MM.1S (cell line): ENCODE measurements around the gene DDB1.

Experiments
- EZH2 ChIP-seq: fragments of 300-600 bp; sonication (generic); optimal IDR thresholded peaks from 2 replicates; pipeline ENCODE3; 2017; ENCODE audit warnings: low read depth, mild to moderate bottlenecking, antibody characterized with exemption, low read length, mixed read lengths
- EZH2phosphoT487 ChIP-seq: fragments of 300-600 bp; sonication (generic); IDR thresholded peaks from 2 replicates; pipeline ENCODE4 v1.6.1; 2018; ENCODE audit warnings: antibody characterized with exemption, low read length
- TF ChIP-seq, protein P1 (sequence below): fragments of 300-600 bp; sonication (generic); IDR thresholded peaks from 2 replicates; pipeline ENCODE4 v1.5.1; 2016; ENCODE audit warnings: antibody characterized with exemption, low read length, mixed read lengths

DNA sequence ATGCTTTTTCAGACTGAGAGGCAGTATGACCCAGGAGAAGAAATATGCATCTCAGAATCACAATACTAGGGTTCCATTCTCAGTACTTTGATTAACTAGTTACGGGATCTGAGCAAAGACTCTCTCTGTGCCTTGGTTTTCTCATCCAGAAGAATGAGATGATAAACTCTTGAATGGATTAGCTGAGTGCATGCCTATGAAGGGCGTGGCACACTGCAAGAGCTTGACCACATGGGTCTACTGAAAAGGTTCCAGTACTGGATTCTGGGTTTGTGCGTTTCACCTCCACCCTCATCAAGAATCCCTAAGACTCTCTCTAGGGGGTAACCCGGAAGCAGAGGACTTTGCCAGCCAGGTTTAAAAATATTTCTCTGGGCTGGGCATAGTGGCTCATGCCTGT lies 66.3 kb downstream of the DDB1 start:
- TF ChIP-seq, protein P1, sequence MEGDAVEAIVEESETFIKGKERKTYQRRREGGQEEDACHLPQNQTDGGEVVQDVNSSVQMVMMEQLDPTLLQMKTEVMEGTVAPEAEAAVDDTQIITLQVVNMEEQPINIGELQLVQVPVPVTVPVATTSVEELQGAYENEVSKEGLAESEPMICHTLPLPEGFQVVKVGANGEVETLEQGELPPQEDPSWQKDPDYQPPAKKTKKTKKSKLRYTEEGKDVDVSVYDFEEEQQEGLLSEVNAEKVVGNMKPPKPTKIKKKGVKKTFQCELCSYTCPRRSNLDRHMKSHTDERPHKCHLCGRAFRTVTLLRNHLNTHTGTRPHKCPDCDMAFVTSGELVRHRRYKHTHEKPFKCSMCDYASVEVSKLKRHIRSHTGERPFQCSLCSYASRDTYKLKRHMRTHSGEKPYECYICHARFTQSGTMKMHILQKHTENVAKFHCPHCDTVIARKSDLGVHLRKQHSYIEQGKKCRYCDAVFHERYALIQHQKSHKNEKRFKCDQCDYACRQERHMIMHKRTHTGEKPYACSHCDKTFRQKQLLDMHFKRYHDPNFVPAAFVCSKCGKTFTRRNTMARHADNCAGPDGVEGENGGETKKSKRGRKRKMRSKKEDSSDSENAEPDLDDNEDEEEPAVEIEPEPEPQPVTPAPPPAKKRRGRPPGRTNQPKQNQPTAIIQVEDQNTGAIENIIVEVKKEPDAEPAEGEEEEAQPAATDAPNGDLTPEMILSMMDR = no peak
- no peak for TF ChIP-seq EZH2
- TF ChIP-seq EZH2phosphoT487 = no peak
